ENCODE data around the gene QRICH1.

- TF ChIP-seq EZH2 (IDR thresholded peaks at IDR 0.05; ENCODE audit: borderline replicate concordance, low read depth, low read length, severe bottlenecking): no peak
- TF ChIP-seq MAX (IDR thresholded peaks at IDR 0.05; ENCODE audit: insufficient read depth, insufficient read length): no peak
- no peak for TF ChIP-seq CTCF (IDR thresholded peaks at IDR 0.05; ENCODE audit: extremely low read depth in 1 of 2, insufficient read depth in 1 of 2, low read depth in 1 of 2, low read length in 2 of 2)
- no peak for TF ChIP-seq POLR2A (IDR thresholded peaks at IDR 0.05; ENCODE audit: low read depth, low read length)
- no peak for TF ChIP-seq GATA2 (IDR thresholded peaks at IDR 0.05; ENCODE audit: insufficient read depth, insufficient read length, low read depth, low read length)
- no peak for TF ChIP-seq POLR2AphosphoS5 (IDR thresholded peaks at IDR 0.05; ENCODE audit: insufficient read depth, low read depth, low read length)
- TF ChIP-seq JUN (IDR thresholded peaks at IDR 0.05; ENCODE audit: borderline replicate concordance, insufficient read depth, insufficient read length, low read depth): no peak
- TF ChIP-seq MYC (IDR thresholded peaks at IDR 0.05; ENCODE audit: low read depth, low read length): no peak
- no peak for TF ChIP-seq FOS (IDR thresholded peaks at IDR 0.05; ENCODE audit: borderline replicate concordance, insufficient read depth, low read length)
Observed at GRCh38 chr3:49100046-49100615, 6.3 kb upstream of the QRICH1 start.
